Sigmoid colon (tissue), 4 donors: ENCODE measurements around the gene CCDC61.

Experiments
- CTCF ChIP-seq, 4 experiments: fragments of 450-650 bp in 3 of 4; fragments of 200-600 bp in 1 of 4; IDR thresholded peaks; one replicate each; pipeline ENCODE4 v1.5.1; 2016 to 2019; ENCODE audit warnings: antibody characterized with exemption in 4 of 4, mild to moderate bottlenecking in 3 of 4, moderate library complexity in 2 of 4
- EP300 ChIP-seq, 4 donors: sonication (generic); formaldehyde crosslinking; IDR thresholded peaks; one replicate each; pipeline ENCODE4 v1.6.1; 2017; ENCODE audit warnings: antibody characterized with exemption in 4 of 4
- POLR2A ChIP-seq, 2 donors: fragments of 450-650 bp; IDR thresholded peaks; one replicate each; pipeline ENCODE4 v1.6.1; 2016; ENCODE audit warnings: antibody characterized with exemption in 2 of 2, mild to moderate bottlenecking in 2 of 2, moderate library complexity in 2 of 2

DNA sequence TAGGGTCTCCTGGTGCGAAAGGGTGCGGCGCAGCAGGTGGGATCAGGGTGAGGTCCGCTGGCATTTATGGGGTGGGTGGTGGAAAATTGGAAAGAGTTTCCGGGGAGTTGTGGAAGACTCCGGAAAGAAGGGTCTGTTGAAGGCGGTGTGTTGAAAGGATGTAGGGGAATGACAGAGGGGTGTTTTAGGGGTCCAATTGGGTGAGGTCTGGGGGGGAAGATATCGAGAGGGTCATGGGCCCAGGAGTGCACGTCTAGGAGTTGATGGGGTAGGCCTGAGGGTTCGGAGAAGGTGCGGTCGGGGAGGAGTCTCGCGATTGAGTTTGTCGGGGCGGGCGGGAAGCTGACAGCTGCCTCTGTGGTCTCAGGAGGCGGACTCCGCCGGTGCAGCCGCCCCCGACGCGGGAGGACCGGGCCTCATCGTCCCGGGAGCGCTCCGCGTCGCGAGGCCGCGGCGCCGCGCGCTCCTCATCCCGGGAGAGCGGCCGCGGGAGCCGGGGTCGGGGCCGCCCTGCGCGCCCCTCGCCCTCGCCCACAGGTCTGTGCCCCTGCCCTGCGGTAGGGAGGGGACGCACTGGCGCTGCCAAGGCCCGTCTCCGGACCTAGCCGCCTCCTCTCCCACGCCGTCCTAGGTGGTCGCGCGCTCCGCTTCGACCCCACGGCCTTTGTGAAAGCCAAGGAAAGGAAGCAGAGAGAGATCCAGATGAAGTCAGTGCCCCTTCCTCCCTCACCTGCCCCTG, 20.6 kb downstream of the CCDC61 start:
- TF ChIP-seq CTCF (IDR thresholded peaks at IDR 0.05), result no peak
- no peak for TF ChIP-seq EP300 (IDR thresholded peaks at IDR 0.05)
- TF ChIP-seq POLR2A (IDR thresholded peaks at IDR 0.05), result no peak
